GM23338 (cell line): ENCODE measurements around the gene EVC.

Experiments used
- CREB1 ChIP-seq: fragments of 250-450 bp; sonication (Bioruptor Pico); IDR thresholded peaks from 2 replicates; pipeline ENCODE4 v1.5.0; 2020; ENCODE audit warnings: low read depth, mild to moderate bottlenecking, moderate library complexity
- EZH2 ChIP-seq: fragments of 200-600 bp; sonication (generic); IDR thresholded peaks from one replicate; pipeline ENCODE4 v1.8.0; 2017; ENCODE audit warnings: antibody characterized with exemption, mild to moderate bottlenecking, low read depth; ENCODE audit not compliant: unreplicated experiment
- EZH2phosphoT487 ChIP-seq: fragments of 200-600 bp; sonication (generic); IDR thresholded peaks from one replicate; pipeline ENCODE4 v1.8.1; 2018; ENCODE audit warnings: antibody characterized with exemption; ENCODE audit not compliant: unreplicated experiment
- JUNB ChIP-seq: IDR thresholded peaks from one replicate; pipeline ENCODE4 v1.6.1; 2016; ENCODE audit warnings: antibody characterized with exemption; ENCODE audit not compliant: unreplicated experiment
- POLR2AphosphoS5 ChIP-seq: IDR thresholded peaks from 2 replicates; pipeline ENCODE4 v1.6.1; 2016; ENCODE audit warnings: antibody characterized with exemption, low read depth
- ZNF331 ChIP-seq: fragments of 250-450 bp; sonication (Bioruptor Pico); IDR thresholded peaks from 2 replicates; pipeline ENCODE4 v1.5.0; 2020; ENCODE audit warnings: low read depth, mild to moderate bottlenecking, moderate library complexity
- TF ChIP-seq, protein P1 (sequence below), 2 experiments: fragments of 200-600 bp in 1 of 2; sonication (generic) in 1 of 2; conservative IDR thresholded peaks; 2 replicates each; pipeline versions ENCODE4 v1.5.1 to v1.6.1; 2016 to 2017; ENCODE audit warnings: antibody characterized with exemption in 2 of 2, low read depth in 2 of 2, mild to moderate bottlenecking in 2 of 2, moderate library complexity in 1 of 2
- TF ChIP-seq, protein P2 (sequence below): IDR thresholded peaks from one replicate; pipeline ENCODE4 v1.6.1; 2018; ENCODE audit warnings: antibody characterized with exemption; ENCODE audit not compliant: unreplicated experiment
- TF ChIP-seq, protein P3 (sequence below): fragments of 250-450 bp; sonication (Bioruptor Pico); IDR thresholded peaks from 2 replicates; pipeline ENCODE4 v1.5.0; 2020; ENCODE audit warnings: mild to moderate bottlenecking, moderate library complexity
- TF ChIP-seq, protein P4 (sequence below): IDR thresholded peaks from 2 replicates; pipeline ENCODE4 v1.6.1; 2016; ENCODE audit warnings: antibody characterized with exemption

DNA sequence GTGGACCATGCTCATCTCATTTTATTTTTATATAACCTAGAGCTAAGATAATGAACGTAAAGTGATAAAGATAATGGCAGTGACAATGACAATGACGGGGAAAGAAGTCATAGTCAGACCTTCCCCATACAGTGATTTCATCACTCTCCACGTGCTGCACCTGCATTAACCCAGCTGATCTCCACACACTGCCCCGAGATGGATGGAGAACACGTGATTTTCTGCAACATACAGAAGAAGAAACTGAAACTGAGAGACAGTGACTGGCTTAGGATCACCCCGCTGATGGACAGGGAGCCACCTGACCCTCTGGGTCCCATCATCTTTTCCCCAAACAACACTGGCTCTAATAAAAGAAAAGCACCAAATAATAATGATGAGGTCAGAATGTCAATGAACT is 24.7 kb upstream of the EVC start:
- TF ChIP-seq, protein P1, sequence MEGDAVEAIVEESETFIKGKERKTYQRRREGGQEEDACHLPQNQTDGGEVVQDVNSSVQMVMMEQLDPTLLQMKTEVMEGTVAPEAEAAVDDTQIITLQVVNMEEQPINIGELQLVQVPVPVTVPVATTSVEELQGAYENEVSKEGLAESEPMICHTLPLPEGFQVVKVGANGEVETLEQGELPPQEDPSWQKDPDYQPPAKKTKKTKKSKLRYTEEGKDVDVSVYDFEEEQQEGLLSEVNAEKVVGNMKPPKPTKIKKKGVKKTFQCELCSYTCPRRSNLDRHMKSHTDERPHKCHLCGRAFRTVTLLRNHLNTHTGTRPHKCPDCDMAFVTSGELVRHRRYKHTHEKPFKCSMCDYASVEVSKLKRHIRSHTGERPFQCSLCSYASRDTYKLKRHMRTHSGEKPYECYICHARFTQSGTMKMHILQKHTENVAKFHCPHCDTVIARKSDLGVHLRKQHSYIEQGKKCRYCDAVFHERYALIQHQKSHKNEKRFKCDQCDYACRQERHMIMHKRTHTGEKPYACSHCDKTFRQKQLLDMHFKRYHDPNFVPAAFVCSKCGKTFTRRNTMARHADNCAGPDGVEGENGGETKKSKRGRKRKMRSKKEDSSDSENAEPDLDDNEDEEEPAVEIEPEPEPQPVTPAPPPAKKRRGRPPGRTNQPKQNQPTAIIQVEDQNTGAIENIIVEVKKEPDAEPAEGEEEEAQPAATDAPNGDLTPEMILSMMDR (conservative IDR thresholded peaks at IDR 0.05; ENCODE audit: low read depth in 2 of 2) = no peak
- TF ChIP-seq EZH2 = no peak
- TF ChIP-seq EZH2phosphoT487 = no peak
- no peak for TF ChIP-seq POLR2AphosphoS5
- no peak for TF ChIP-seq JUNB
- TF ChIP-seq CREB1 (CRISPR knock-in tag) = no peak
- TF ChIP-seq, protein P2, sequence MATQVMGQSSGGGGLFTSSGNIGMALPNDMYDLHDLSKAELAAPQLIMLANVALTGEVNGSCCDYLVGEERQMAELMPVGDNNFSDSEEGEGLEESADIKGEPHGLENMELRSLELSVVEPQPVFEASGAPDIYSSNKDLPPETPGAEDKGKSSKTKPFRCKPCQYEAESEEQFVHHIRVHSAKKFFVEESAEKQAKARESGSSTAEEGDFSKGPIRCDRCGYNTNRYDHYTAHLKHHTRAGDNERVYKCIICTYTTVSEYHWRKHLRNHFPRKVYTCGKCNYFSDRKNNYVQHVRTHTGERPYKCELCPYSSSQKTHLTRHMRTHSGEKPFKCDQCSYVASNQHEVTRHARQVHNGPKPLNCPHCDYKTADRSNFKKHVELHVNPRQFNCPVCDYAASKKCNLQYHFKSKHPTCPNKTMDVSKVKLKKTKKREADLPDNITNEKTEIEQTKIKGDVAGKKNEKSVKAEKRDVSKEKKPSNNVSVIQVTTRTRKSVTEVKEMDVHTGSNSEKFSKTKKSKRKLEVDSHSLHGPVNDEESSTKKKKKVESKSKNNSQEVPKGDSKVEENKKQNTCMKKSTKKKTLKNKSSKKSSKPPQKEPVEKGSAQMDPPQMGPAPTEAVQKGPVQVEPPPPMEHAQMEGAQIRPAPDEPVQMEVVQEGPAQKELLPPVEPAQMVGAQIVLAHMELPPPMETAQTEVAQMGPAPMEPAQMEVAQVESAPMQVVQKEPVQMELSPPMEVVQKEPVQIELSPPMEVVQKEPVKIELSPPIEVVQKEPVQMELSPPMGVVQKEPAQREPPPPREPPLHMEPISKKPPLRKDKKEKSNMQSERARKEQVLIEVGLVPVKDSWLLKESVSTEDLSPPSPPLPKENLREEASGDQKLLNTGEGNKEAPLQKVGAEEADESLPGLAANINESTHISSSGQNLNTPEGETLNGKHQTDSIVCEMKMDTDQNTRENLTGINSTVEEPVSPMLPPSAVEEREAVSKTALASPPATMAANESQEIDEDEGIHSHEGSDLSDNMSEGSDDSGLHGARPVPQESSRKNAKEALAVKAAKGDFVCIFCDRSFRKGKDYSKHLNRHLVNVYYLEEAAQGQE = no peak
- TF ChIP-seq ZNF331 (CRISPR knock-in tag) = no peak
- TF ChIP-seq, protein P3, sequence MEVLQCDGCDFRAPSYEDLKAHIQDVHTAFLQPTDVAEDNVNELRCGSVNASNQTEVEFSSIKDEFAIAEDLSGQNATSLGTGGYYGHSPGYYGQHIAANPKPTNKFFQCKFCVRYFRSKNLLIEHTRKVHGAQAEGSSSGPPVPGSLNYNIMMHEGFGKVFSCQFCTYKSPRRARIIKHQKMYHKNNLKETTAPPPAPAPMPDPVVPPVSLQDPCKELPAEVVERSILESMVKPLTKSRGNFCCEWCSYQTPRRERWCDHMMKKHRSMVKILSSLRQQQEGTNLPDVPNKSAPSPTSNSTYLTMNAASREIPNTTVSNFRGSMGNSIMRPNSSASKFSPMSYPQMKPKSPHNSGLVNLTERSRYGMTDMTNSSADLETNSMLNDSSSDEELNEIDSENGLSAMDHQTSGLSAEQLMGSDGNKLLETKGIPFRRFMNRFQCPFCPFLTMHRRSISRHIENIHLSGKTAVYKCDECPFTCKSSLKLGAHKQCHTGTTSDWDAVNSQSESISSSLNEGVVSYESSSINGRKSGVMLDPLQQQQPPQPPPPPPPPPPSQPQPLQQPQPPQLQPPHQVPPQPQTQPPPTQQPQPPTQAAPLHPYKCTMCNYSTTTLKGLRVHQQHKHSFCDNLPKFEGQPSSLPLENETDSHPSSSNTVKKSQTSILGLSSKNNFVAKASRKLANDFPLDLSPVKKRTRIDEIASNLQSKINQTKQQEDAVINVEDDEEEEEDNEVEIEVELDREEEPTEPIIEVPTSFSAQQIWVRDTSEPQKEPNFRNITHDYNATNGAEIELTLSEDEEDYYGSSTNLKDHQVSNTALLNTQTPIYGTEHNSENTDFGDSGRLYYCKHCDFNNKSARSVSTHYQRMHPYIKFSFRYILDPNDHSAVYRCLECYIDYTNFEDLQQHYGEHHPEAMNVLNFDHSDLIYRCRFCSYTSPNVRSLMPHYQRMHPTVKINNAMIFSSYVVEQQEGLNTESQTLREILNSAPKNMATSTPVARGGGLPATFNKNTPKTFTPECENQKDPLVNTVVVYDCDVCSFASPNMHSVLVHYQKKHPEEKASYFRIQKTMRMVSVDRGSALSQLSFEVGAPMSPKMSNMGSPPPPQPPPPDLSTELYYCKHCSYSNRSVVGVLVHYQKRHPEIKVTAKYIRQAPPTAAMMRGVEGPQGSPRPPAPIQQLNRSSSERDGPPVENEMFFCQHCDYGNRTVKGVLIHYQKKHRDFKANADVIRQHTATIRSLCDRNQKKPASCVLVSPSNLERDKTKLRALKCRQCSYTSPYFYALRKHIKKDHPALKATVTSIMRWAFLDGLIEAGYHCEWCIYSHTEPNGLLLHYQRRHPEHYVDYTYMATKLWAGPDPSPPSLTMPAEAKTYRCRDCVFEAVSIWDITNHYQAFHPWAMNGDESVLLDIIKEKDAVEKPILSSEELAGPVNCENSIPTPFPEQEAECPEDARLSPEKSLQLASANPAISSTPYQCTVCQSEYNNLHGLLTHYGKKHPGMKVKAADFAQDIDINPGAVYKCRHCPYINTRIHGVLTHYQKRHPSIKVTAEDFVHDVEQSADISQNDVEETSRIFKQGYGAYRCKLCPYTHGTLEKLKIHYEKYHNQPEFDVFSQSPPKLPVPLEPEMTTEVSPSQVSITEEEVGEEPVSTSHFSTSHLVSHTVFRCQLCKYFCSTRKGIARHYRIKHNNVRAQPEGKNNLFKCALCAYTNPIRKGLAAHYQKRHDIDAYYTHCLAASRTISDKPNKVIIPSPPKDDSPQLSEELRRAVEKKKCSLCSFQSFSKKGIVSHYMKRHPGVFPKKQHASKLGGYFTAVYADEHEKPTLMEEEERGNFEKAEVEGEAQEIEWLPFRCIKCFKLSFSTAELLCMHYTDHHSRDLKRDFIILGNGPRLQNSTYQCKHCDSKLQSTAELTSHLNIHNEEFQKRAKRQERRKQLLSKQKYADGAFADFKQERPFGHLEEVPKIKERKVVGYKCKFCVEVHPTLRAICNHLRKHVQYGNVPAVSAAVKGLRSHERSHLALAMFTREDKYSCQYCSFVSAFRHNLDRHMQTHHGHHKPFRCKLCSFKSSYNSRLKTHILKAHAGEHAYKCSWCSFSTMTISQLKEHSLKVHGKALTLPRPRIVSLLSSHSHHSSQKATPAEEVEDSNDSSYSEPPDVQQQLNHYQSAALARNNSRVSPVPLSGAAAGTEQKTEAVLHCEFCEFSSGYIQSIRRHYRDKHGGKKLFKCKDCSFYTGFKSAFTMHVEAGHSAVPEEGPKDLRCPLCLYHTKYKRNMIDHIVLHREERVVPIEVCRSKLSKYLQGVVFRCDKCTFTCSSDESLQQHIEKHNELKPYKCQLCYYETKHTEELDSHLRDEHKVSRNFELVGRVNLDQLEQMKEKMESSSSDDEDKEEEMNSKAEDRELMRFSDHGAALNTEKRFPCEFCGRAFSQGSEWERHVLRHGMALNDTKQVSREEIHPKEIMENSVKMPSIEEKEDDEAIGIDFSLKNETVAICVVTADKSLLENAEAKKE (CRISPR knock-in tag) = no peak
- TF ChIP-seq, protein P4, sequence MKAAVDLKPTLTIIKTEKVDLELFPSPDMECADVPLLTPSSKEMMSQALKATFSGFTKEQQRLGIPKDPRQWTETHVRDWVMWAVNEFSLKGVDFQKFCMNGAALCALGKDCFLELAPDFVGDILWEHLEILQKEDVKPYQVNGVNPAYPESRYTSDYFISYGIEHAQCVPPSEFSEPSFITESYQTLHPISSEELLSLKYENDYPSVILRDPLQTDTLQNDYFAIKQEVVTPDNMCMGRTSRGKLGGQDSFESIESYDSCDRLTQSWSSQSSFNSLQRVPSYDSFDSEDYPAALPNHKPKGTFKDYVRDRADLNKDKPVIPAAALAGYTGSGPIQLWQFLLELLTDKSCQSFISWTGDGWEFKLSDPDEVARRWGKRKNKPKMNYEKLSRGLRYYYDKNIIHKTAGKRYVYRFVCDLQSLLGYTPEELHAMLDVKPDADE = no peak
